Neural crest cell (in vitro differentiated cells): ENCODE results near the gene IFITM1. TPM values are rescaled to one million over a fixed set of nuclear protein-coding genes. Genes with fewer than 3 reads are reported as not detected.
A peak's percentile ranks its signal among the peaks of the same experiment; 100 is the strongest.
"Not testable (repeated sequence)": the region's sequence is repeated elsewhere in the genome, so short reads cannot be mapped to it uniquely, and the experiment has no call there.

ENCODE experiments used
- DNase-seq: peaks from one replicate; pipeline ENCODE4 v3.0.0; 2021; ENCODE audit warnings: low read depth, mixed read lengths, low spot score
- H3K27ac Mint-ChIP-seq: one replicate; pipeline ENCODE4 v1.8.0; 2021; ENCODE audit warnings: mild to moderate bottlenecking, mixed read lengths; ENCODE audit not compliant: unreplicated experiment
- H3K27me3 Mint-ChIP-seq: 2 replicates; pipeline ENCODE4 v1.8.0; 2021; ENCODE audit warnings: low read depth, mild to moderate bottlenecking, mixed read lengths
- H3K36me3 Mint-ChIP-seq: 2 replicates; pipeline ENCODE4 v1.8.0; 2021; ENCODE audit warnings: low read depth, mild to moderate bottlenecking, mixed read lengths
- H3K4me1 Mint-ChIP-seq: 2 replicates; pipeline ENCODE4 v1.8.0; 2021; ENCODE audit warnings: mixed read lengths
- H3K4me3 Mint-ChIP-seq: one replicate; pipeline ENCODE4 v1.8.0; 2021; ENCODE audit warnings: mild to moderate bottlenecking, mixed read lengths
- H3K9me3 Mint-ChIP-seq: 2 replicates; pipeline ENCODE4 v1.8.0; 2021; ENCODE audit warnings: mixed read lengths
- CTCF ChIP-seq: fragments of 200-600 bp; sonication (generic); conservative IDR thresholded peaks from 2 replicates; pipeline ENCODE4 v1.5.0; 2021; ENCODE audit warnings: antibody characterized with exemption, mild to moderate bottlenecking
- total RNA-seq: library from RNA; stranded (reverse); gene quantifications from 2 replicates; pipeline ENCODE4 v1.2.1, GENCODE V29; 2021

Gene IFITM1
- total RNA-seq, 1 donor from 2014 or later, result 2.0 TPM

GRCh38 chr11:284105-285020 lies 29.5 kb upstream of the IFITM1 start:
- Mint-ChIP-seq H3K36me3 (no peaks in the 10 kb centered on the region), H3K9me3 (no peaks in the 10 kb centered on the region), H3K27ac (no peak overlapping the region), H3K4me1 (peaks cover 16% of the 10 kb centered on the region), H3K27me3 (peaks cover 13% of the 10 kb centered on the region), H3K4me3 (no peak overlapping the region)
- no peak for DNase-seq
- TF ChIP-seq CTCF, result no peak

GRCh38 chr11:285021-285893 lies 28.6 kb upstream of the IFITM1 start:
- Mint-ChIP-seq H3K27me3 (peaks cover 13% of the 10 kb centered on the region), H3K4me3 (peak overlapping the region; percentile 47), H3K9me3 (no peaks in the 10 kb centered on the region), H3K36me3 (no peaks in the 10 kb centered on the region), H3K4me1 (peaks cover 16% of the 10 kb centered on the region), H3K27ac (no peak overlapping the region)
- TF ChIP-seq CTCF, result no peak
- DNase-seq, result no peak

GRCh38 chr11:285894-286220 lies 28.0 kb upstream of the IFITM1 start:
- no peaks in the 10 kb centered on the region for H3K9me3 Mint-ChIP-seq
- no peak overlapping the region for H3K27ac Mint-ChIP-seq
- no peak for TF ChIP-seq CTCF
- H3K36me3 Mint-ChIP-seq, result no peaks in the 10 kb centered on the region
- peaks cover 16% of the 10 kb centered on the region for H3K4me1 Mint-ChIP-seq
- peaks cover 13% of the 10 kb centered on the region for H3K27me3 Mint-ChIP-seq
- peak overlapping the region; percentile 47 for H3K4me3 Mint-ChIP-seq
- no peak for DNase-seq

GRCh38 chr11:286977-287820 lies 26.6 kb upstream of the IFITM1 start:
- H3K4me3 Mint-ChIP-seq, result peak overlapping the region; percentile 84
- H3K27me3 Mint-ChIP-seq, result peaks cover 13% of the 10 kb centered on the region
- H3K9me3 Mint-ChIP-seq, H3K27ac Mint-ChIP-seq, DNase-seq, H3K36me3 Mint-ChIP-seq: not testable (repeated sequence)
- H3K4me1 Mint-ChIP-seq, result peaks cover 16% of the 10 kb centered on the region

GRCh38 chr11:287821-288477 lies 25.9 kb upstream of the IFITM1 start:
- no peak for TF ChIP-seq CTCF
- Mint-ChIP-seq H3K36me3 (no peaks in the 10 kb centered on the region), H3K4me1 (peaks cover 10% of the 10 kb centered on the region), H3K9me3 (no peaks in the 10 kb centered on the region), H3K27me3 (peaks cover 13% of the 10 kb centered on the region), H3K4me3 (peak overlapping the region; percentile 76), H3K27ac (no peak overlapping the region)
- DNase-seq, result no peak
